ENCODE measurements around the gene GYPC.
A peak's percentile ranks its signal among the peaks of the same experiment; 100 is the strongest.
"Not testable (repeated sequence)": the region's sequence is repeated elsewhere in the genome, so short reads cannot be mapped to it uniquely, and the experiment has no call there.

The GYPC gene

GRCh38 chr2:126655500-126656430 lies at the start of gene GYPC:
TSS of gene GYPC (plus strand) at chr2:126656158. CDS start at chr2:126656264, 106 bp downstream.
- DNase-seq (ENCODE audit: low read depth): peak; percentile 35

- DNase-seq (ENCODE audit: low read depth): peak; percentile 61
Observed at GRCh38 chr2:126614524-126615227, 41.3 kb upstream of the GYPC start.

- no peak for DNase-seq (ENCODE audit: low read depth)
Observed at GRCh38 chr2:126616606-126617069, 39.3 kb upstream of the GYPC start.

- DNase-seq (ENCODE audit: low read depth): no peak
Observed at GRCh38 chr2:126620302-126620701, 35.7 kb upstream of the GYPC start.

GRCh38 chr2:126623000-126623399 lies 33.0 kb upstream of the GYPC start:
- DNase-seq (ENCODE audit: low read depth): no peak

GRCh38 chr2:126627643-126628042 lies 28.3 kb upstream of the GYPC start:
- no peak for DNase-seq (ENCODE audit: low read depth)

GRCh38 chr2:126634273-126634861 lies 21.6 kb upstream of the GYPC start:
- no peak for DNase-seq (ENCODE audit: low read depth)

GRCh38 chr2:126635281-126635680 lies 20.7 kb upstream of the GYPC start:
- DNase-seq (ENCODE audit: low read depth): no peak

- DNase-seq (ENCODE audit: low read depth): no peak
Observed at GRCh38 chr2:126635736-126636135, 20.2 kb upstream of the GYPC start.

GRCh38 chr2:126637386-126637785 lies 18.6 kb upstream of the GYPC start:
- no peak for DNase-seq (ENCODE audit: low read depth)

GRCh38 chr2:126638746-126639145 lies 17.2 kb upstream of the GYPC start:
- no peak for DNase-seq (ENCODE audit: low read depth)

GRCh38 chr2:126639276-126639675 lies 16.7 kb upstream of the GYPC start:
- no peak for DNase-seq (ENCODE audit: low read depth)

- DNase-seq (ENCODE audit: low read depth): not testable (repeated sequence)
Observed at GRCh38 chr2:126641294-126641693, 14.7 kb upstream of the GYPC start.

- DNase-seq (ENCODE audit: low read depth): no peak
Observed at GRCh38 chr2:126642031-126642430, 13.9 kb upstream of the GYPC start.

- DNase-seq (ENCODE audit: low read depth): no peak
Observed at GRCh38 chr2:126643431-126643830, 12.5 kb upstream of the GYPC start.

GRCh38 chr2:126643972-126644371 lies 12.0 kb upstream of the GYPC start:
- no peak for DNase-seq (ENCODE audit: low read depth)

GRCh38 chr2:126644630-126645191 lies 11.2 kb upstream of the GYPC start:
- DNase-seq (ENCODE audit: low read depth): no peak

- no peak for DNase-seq (ENCODE audit: low read depth)
Observed at GRCh38 chr2:126645211-126645618, 10.7 kb upstream of the GYPC start.

- DNase-seq (ENCODE audit: low read depth): no peak
Observed at GRCh38 chr2:126646026-126646425, 9.9 kb upstream of the GYPC start.

GRCh38 chr2:126647714-126648344 lies 8.1 kb upstream of the GYPC start:
- not testable (repeated sequence) for DNase-seq (ENCODE audit: low read depth)

- not testable (repeated sequence) for DNase-seq (ENCODE audit: low read depth)
Observed at GRCh38 chr2:126648345-126648786, 7.6 kb upstream of the GYPC start.

- DNase-seq (ENCODE audit: low read depth): no peak
Observed at GRCh38 chr2:126649101-126649500, 6.9 kb upstream of the GYPC start.

All from HS-5 (cell line).